Activated CD4-positive, alpha-beta T cell treated with anti-CD3 and anti-CD28 coated beads, Interleukin-2, amount 50 U/mL, for 4 hours (primary cell): ENCODE measurements around the gene INKA2.
"Not testable (repeated sequence)": the region's sequence is repeated elsewhere in the genome, so short reads cannot be mapped to it uniquely, and the experiment has no call there.

Source experiments
- DNase-seq, 2 experiments: peaks; one replicate each; pipeline ENCODE4 v3.0.0-alpha.2; 2020

Gene INKA2

GRCh38 chr1:111749628-111750027, 10.4 kb upstream of the INKA2 start:
- no peak for DNase-seq

- DNase-seq: no peak
Observed at GRCh38 chr1:111747947-111748346, 8.8 kb upstream of the INKA2 start.

GRCh38 chr1:111747282-111747734, 8.1 kb upstream of the INKA2 start:
- DNase-seq: peak; percentile 44 to 60

GRCh38 chr1:111746614-111746999, 7.4 kb upstream of the INKA2 start:
- DNase-seq: no peak

GRCh38 chr1:111745675-111746613, 6.7 kb upstream of the INKA2 start:
- DNase-seq: no peak

GRCh38 chr1:111743679-111744101, 4.5 kb upstream of the INKA2 start:
- no peak for DNase-seq

GRCh38 chr1:111742938-111743549, 3.8 kb upstream of the INKA2 start:
- DNase-seq: no peak

GRCh38 chr1:111742292-111742691, 3.1 kb upstream of the INKA2 start:
- not testable (repeated sequence) for DNase-seq

- no peak for DNase-seq
Observed at GRCh38 chr1:111739925-111740765, 950 bp upstream of the INKA2 start.

- peak; percentile 27 to 29 for DNase-seq
Observed at GRCh38 chr1:111738436-111739193, 580 bp downstream of the INKA2 start.

GRCh38 chr1:111738133-111738435, 1.1 kb downstream of the INKA2 start:
- no peak for DNase-seq

GRCh38 chr1:111737216-111738132, 1.7 kb downstream of the INKA2 start:
- no peak for DNase-seq

- no peak for DNase-seq
Observed at GRCh38 chr1:111736548-111737215, 2.5 kb downstream of the INKA2 start.

- DNase-seq: no peak
Observed at GRCh38 chr1:111735858-111736544, 3.2 kb downstream of the INKA2 start.

- no peak for DNase-seq
Observed at GRCh38 chr1:111735321-111735720, 3.9 kb downstream of the INKA2 start.

GRCh38 chr1:111734856-111735255, 4.3 kb downstream of the INKA2 start:
- DNase-seq: no peak

GRCh38 chr1:111734426-111734825, 4.8 kb downstream of the INKA2 start:
- DNase-seq: no peak

GRCh38 chr1:111733992-111734341, 5.2 kb downstream of the INKA2 start:
- DNase-seq: no peak

- DNase-seq: no peak
Observed at GRCh38 chr1:111733183-111733991, 5.8 kb downstream of the INKA2 start.
